Mesendoderm (in vitro differentiated cells): ENCODE results near the gene TCHH. TPM values are rescaled to one million over a fixed set of nuclear protein-coding genes. Genes with fewer than 3 reads are reported as not detected.

Experiments
- DNase-seq: peaks from one replicate; pipeline ENCODE4 v3.0.0; 2013
- H2AK5ac ChIP-seq: 2 replicates; pipeline ENCODE4 v1.6.1; 2013; ENCODE audit warnings: low read length, inconsistent platforms
- H2BK120ac ChIP-seq: 2 replicates; pipeline ENCODE4 v1.6.1; 2013; ENCODE audit warnings: low read depth, mild to moderate bottlenecking, low read length, moderate library complexity, mixed read lengths
- H2BK15ac ChIP-seq: replicated peaks from 2 replicates; pipeline ENCODE4 v1.6.1; 2013; ENCODE audit warnings: low read depth, mild to moderate bottlenecking, moderate library complexity
- H2BK5ac ChIP-seq: 2 replicates; pipeline ENCODE4 v1.6.1; 2013; ENCODE audit warnings: low read length, inconsistent platforms
- H3K18ac ChIP-seq: 2 replicates; pipeline ENCODE4 v1.6.1; 2013; ENCODE audit warnings: mild to moderate bottlenecking, low read length, mixed read lengths
- H3K23ac ChIP-seq: one replicate; pipeline ENCODE4 v1.6.1; 2013; ENCODE audit warnings: low read length
- H3K27ac ChIP-seq: 2 replicates; pipeline ENCODE4 v1.5.1; 2013; ENCODE audit warnings: low read depth, mild to moderate bottlenecking, inconsistent platforms, low read length, moderate library complexity
- H3K27me3 ChIP-seq: 2 replicates; pipeline ENCODE4 v1.6.1; 2013; ENCODE audit warnings: low read length, control low read depth, mild to moderate bottlenecking, inconsistent platforms; ENCODE audit not compliant: insufficient read depth, poor library complexity
- H3K36me3 ChIP-seq: 2 replicates; pipeline ENCODE4 v1.6.1; 2013; ENCODE audit warnings: low read length, inconsistent platforms; ENCODE audit not compliant: control insufficient read depth, insufficient read depth
- H3K4ac ChIP-seq: one replicate; pipeline ENCODE4 v1.6.1; 2013; ENCODE audit warnings: low read depth, mild to moderate bottlenecking, low read length, moderate library complexity
- H3K4me1 ChIP-seq: 2 replicates; pipeline ENCODE4 v1.6.1; 2013; ENCODE audit warnings: low read depth, low read length, inconsistent platforms; ENCODE audit not compliant: control insufficient read depth
- H3K4me2 ChIP-seq: 2 replicates; pipeline ENCODE4 v1.6.1; 2013; ENCODE audit warnings: low read length
- H3K4me3 ChIP-seq: 2 replicates; pipeline ENCODE4 v1.5.1; 2013; ENCODE audit warnings: mild to moderate bottlenecking, low read length
- H3K56ac ChIP-seq: one replicate; pipeline ENCODE4 v1.6.1; 2013; ENCODE audit warnings: low read length
- H3K79me1 ChIP-seq: 2 replicates; pipeline ENCODE4 v1.6.1; 2013; ENCODE audit warnings: low read length, inconsistent platforms
- H3K79me2 ChIP-seq: 2 replicates; pipeline ENCODE4 v1.6.1; 2013; ENCODE audit warnings: mild to moderate bottlenecking, low read length; ENCODE audit not compliant: control insufficient read depth, insufficient read depth
- H3K9ac ChIP-seq: 2 replicates; pipeline ENCODE4 v1.6.1; 2013; ENCODE audit warnings: low read length, inconsistent platforms
- H4K5ac ChIP-seq: one replicate; pipeline ENCODE4 v1.6.1; 2013; ENCODE audit warnings: low read length
- H4K8ac ChIP-seq: one replicate; pipeline ENCODE4 v1.6.1; 2013; ENCODE audit warnings: low read depth, mild to moderate bottlenecking, control low read depth, low read length, moderate library complexity
- WGBS: extraction: QIAGEN DNeasy Blood & Tissue Kit; methylation state at CpG from one replicate; pipeline ENCODE4 v1.1.7; 2013; ENCODE audit warnings: low lambda C conversion rate, missing lambda C conversion rate; ENCODE audit not compliant: insufficient coverage; ENCODE audit errors: extremely low coverage; 5-methylcytosine and 5-hydroxymethylcytosine counted together
- polyA plus RNA-seq, 2 experiments: library from polyadenylated mRNA; stranded (reverse); fragments of 200-250 nt; gene quantifications; one replicate each; pipeline ENCODE4 v1.2.3, GENCODE V29; 2013

TCHH gene
- 0.10 TPM for polyA plus RNA-seq (2013, experiment 1 of 2)
- 0.08 TPM for polyA plus RNA-seq (2013, experiment 2 of 2)

- Histone ChIP-seq H3K79me1 (no peaks in the 10 kb centered on the region), H3K27me3 (peaks cover 28% of the 10 kb centered on the region), H3K4me3 (no peak within 1 kb of the TSS), H3K23ac (no peak within 1 kb of the TSS), H3K56ac (no peak within 1 kb of the TSS), H3K36me3 (no peaks in the 10 kb centered on the region), H2BK15ac (no peak within 1 kb of the TSS), H3K4ac (no peak within 1 kb of the TSS), H3K27ac (no peak within 1 kb of the TSS), H4K5ac (no peak within 1 kb of the TSS), H3K9ac (no peak within 1 kb of the TSS), H3K4me1 (no peaks in the 10 kb centered on the region), H2AK5ac (no peak within 1 kb of the TSS), H4K8ac (no peak within 1 kb of the TSS), H3K79me2 (no peaks in the 10 kb centered on the region), H3K18ac (no peak within 1 kb of the TSS), H3K4me2 (no peak within 1 kb of the TSS), H2BK5ac (no peak within 1 kb of the TSS), H2BK120ac (no peak within 1 kb of the TSS)
- no CpG with 5 or more reads among the region's 4 CpGs for WGBS
- DNase-seq = no peak
Measured at GRCh38 chr1:152115344-152115743, at the start of gene TCHH. Gene TCHH (minus strand): TSS chr1:152115444. CDS start chr1:152114080, 1,364 bp downstream.

GRCh38 chr1:152164517-152165136, 49.4 kb upstream of the TCHH start:
- H2BK5ac ChIP-seq = no peak overlapping the region
- H3K18ac ChIP-seq = no peak overlapping the region
- no peak for DNase-seq
- H3K79me1 ChIP-seq = no peaks in the 10 kb centered on the region
- no CpG with 5 or more reads among the region's 2 CpGs for WGBS
- no peak overlapping the region for H3K9ac ChIP-seq
- no peak overlapping the region for H2BK15ac ChIP-seq
- H3K23ac ChIP-seq = no peak overlapping the region
- H2AK5ac ChIP-seq = no peak overlapping the region
- H3K4ac ChIP-seq = no peak overlapping the region
- no peak overlapping the region for H2BK120ac ChIP-seq
- no peak overlapping the region for H3K56ac ChIP-seq
- no peak overlapping the region for H4K5ac ChIP-seq
- H3K4me3 ChIP-seq = no peak overlapping the region
- H3K4me2 ChIP-seq = no peak overlapping the region
- no peaks in the 10 kb centered on the region for H3K79me2 ChIP-seq
- no peak overlapping the region for H4K8ac ChIP-seq
- H3K4me1 ChIP-seq = no peaks in the 10 kb centered on the region
- no peak overlapping the region for H3K27ac ChIP-seq
- H3K27me3 ChIP-seq = peaks cover 2% of the 10 kb centered on the region
- no peaks in the 10 kb centered on the region for H3K36me3 ChIP-seq

DNA sequence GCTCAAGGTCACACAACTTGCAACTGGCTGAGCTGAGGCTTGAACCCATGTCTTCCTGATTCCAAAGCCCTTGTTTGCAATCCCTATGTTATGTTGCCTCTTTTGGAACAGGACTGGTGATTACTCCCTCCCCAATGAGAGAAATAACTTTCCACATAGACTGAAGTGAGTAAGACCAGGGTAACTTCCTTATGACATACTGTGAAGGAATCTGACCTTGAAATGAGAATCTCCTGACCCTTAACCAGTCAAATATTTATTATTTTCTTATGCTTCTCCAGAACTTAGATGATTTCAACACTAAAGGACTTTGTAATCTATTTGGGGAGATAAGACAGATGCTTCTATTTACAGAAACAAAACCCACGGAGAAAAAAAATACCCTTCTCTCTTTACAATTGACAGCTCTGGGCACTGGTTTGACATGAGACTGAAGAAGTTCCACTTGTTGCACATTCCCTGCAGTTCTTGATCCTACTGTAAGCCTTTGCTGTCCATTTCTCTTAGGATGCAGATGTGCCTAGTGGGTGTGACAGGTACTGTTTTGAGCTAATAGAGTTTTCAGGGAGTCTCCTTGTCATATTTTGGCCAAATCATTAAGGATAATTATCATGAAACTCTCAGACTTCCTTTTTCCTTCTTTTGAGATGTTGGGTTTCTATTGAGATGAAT, 47.7 kb upstream of the TCHH start:
- H3K4me1 ChIP-seq = no peaks in the 10 kb centered on the region
- no peaks in the 10 kb centered on the region for H3K79me1 ChIP-seq
- H3K4me2 ChIP-seq = no peak overlapping the region
- H2AK5ac ChIP-seq = no peak overlapping the region
- no peak overlapping the region for H3K23ac ChIP-seq
- H3K27ac ChIP-seq = no peak overlapping the region
- H2BK120ac ChIP-seq = no peak overlapping the region
- H3K4me3 ChIP-seq = no peak overlapping the region
- DNase-seq = no peak
- no peak overlapping the region for H2BK15ac ChIP-seq
- no peak overlapping the region for H3K18ac ChIP-seq
- no peak overlapping the region for H3K9ac ChIP-seq
- no peak overlapping the region for H3K56ac ChIP-seq
- no CpG with 5 or more reads among the region's 1 CpG for WGBS
- no peak overlapping the region for H4K8ac ChIP-seq
- no peak overlapping the region for H3K4ac ChIP-seq
- no peaks in the 10 kb centered on the region for H3K79me2 ChIP-seq
- H2BK5ac ChIP-seq = no peak overlapping the region
- no peak overlapping the region for H4K5ac ChIP-seq
- H3K27me3 ChIP-seq = peaks cover 2% of the 10 kb centered on the region
- H3K36me3 ChIP-seq = no peaks in the 10 kb centered on the region

DNA sequence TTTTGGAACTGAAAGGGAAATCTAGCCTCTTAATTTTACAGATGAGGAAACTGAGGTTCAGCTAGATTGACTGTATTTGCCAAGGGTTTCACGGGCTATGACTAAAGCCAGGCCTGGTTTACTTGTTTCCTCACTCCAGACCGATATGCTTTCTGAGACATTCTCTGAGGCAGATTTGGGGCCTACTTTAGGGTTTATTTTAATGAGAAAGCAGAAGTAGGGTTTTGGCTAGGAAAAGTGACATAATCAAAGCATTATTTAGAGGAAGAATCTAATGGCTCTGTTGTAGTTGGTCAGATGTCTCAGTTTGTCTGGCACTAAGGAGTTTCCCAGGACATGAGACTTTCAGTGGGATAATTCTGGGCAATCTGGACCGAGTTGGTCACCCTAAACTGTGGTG, 45.3 kb upstream of the TCHH start:
- Histone ChIP-seq H3K4ac (no peak overlapping the region), H2AK5ac (no peak overlapping the region), H2BK5ac (no peak overlapping the region), H3K36me3 (no peaks in the 10 kb centered on the region), H3K27ac (no peak overlapping the region), H4K5ac (no peak overlapping the region), H3K4me3 (no peak overlapping the region), H3K4me2 (no peak overlapping the region), H3K56ac (no peak overlapping the region), H3K4me1 (no peaks in the 10 kb centered on the region), H3K9ac (no peak overlapping the region), H4K8ac (no peak overlapping the region), H3K18ac (no peak overlapping the region), H2BK120ac (no peak overlapping the region), H3K79me2 (no peaks in the 10 kb centered on the region), H2BK15ac (no peak overlapping the region), H3K27me3 (peaks cover 2% of the 10 kb centered on the region), H3K79me1 (no peaks in the 10 kb centered on the region), H3K23ac (no peak overlapping the region)
- no peak for DNase-seq
- WGBS = no CpG with 5 or more reads among the region's 3 CpGs

- no peak within 1 kb of the TSS for H3K4me3 ChIP-seq
- WGBS = no CpG with 5 or more reads among the region's 1 CpG
- H2AK5ac ChIP-seq = no peak within 1 kb of the TSS
- H3K23ac ChIP-seq = no peak within 1 kb of the TSS
- H3K4me1 ChIP-seq = no peaks in the 10 kb centered on the region
- H3K4me2 ChIP-seq = no peak within 1 kb of the TSS
- H4K8ac ChIP-seq = no peak within 1 kb of the TSS
- H3K18ac ChIP-seq = no peak within 1 kb of the TSS
- H3K56ac ChIP-seq = no peak within 1 kb of the TSS
- no peaks in the 10 kb centered on the region for H3K36me3 ChIP-seq
- no peak within 1 kb of the TSS for H2BK120ac ChIP-seq
- no peak within 1 kb of the TSS for H3K4ac ChIP-seq
- no peaks in the 10 kb centered on the region for H3K79me2 ChIP-seq
- peaks cover 2% of the 10 kb centered on the region for H3K27me3 ChIP-seq
- H4K5ac ChIP-seq = no peak within 1 kb of the TSS
- H2BK15ac ChIP-seq = no peak within 1 kb of the TSS
- no peak within 1 kb of the TSS for H2BK5ac ChIP-seq
- no peak within 1 kb of the TSS for H3K9ac ChIP-seq
- no peaks in the 10 kb centered on the region for H3K79me1 ChIP-seq
- DNase-seq = no peak
- H3K27ac ChIP-seq = no peak within 1 kb of the TSS
Measured at GRCh38 chr1:152159144-152159543, 43.9 kb upstream of the TCHH start, which contains the start of gene RPTN. Gene RPTN (minus strand): TSS chr1:152159228. CDS start chr1:152157889, 1,339 bp downstream.
